Coronary artery (tissue), 2 donors: ENCODE measurements around the gene NEDD4.
"Not testable (repeated sequence)": the region's sequence is repeated elsewhere in the genome, so short reads cannot be mapped to it uniquely, and the experiment has no call there.

Experiments used
- DNase-seq: peaks from one replicate; pipeline ENCODE4 v3.0.0-alpha.2; 2017; ENCODE audit warnings: low spot score
- H3K27ac ChIP-seq, 2 donors: fragments of 200-600 bp; sonication (generic); one replicate each; pipeline ENCODE4 v1.5.1; 2016 to 2019
- H3K4me3 ChIP-seq: fragments of 200-600 bp; sonication (generic); 2 replicates; pipeline ENCODE4 v1.5.1; 2016; ENCODE audit warnings: mild to moderate bottlenecking, moderate library complexity
- CTCF ChIP-seq: fragments of 200-600 bp; sonication (generic); IDR thresholded peaks from one replicate; pipeline ENCODE4 v1.5.1; 2019; ENCODE audit warnings: antibody characterized with exemption

The NEDD4 gene

GRCh38 chr15:56036546-56037067 is 43.2 kb upstream of the NEDD4 start:
- no peak overlapping the region for H3K4me3 ChIP-seq
- no peak for TF ChIP-seq CTCF
- no peak for DNase-seq
- no peak overlapping the region for H3K27ac ChIP-seq

GRCh38 chr15:56035166-56035565 is 41.8 kb upstream of the NEDD4 start:
- DNase-seq: no peak
- Histone ChIP-seq H3K4me3 (no peak overlapping the region), H3K27ac (no peak overlapping the region)
- no peak for TF ChIP-seq CTCF

GRCh38 chr15:56034514-56034913 is 41.1 kb upstream of the NEDD4 start:
- Histone ChIP-seq H3K4me3 (no peak overlapping the region), H3K27ac (no peak overlapping the region)
- TF ChIP-seq CTCF: no peak
- no peak for DNase-seq

- Histone ChIP-seq H3K4me3 (no peak overlapping the region), H3K27ac (no peak overlapping the region)
- DNase-seq: no peak
- TF ChIP-seq CTCF: no peak
Observed at GRCh38 chr15:56032373-56032772, 39.0 kb upstream of the NEDD4 start.

GRCh38 chr15:56031836-56032235 is 38.4 kb upstream of the NEDD4 start:
- TF ChIP-seq CTCF: no peak
- Histone ChIP-seq H3K4me3 (no peak overlapping the region), H3K27ac (no peak overlapping the region)
- no peak for DNase-seq

GRCh38 chr15:56031402-56031801 is 38.0 kb upstream of the NEDD4 start:
- H3K27ac ChIP-seq: no peak overlapping the region
- no peak overlapping the region for H3K4me3 ChIP-seq
- no peak for DNase-seq
- no peak for TF ChIP-seq CTCF

GRCh38 chr15:56028430-56028829 is 35.0 kb upstream of the NEDD4 start:
- H3K4me3 ChIP-seq: no peak overlapping the region
- H3K27ac ChIP-seq: no peak overlapping the region
- no peak for DNase-seq
- TF ChIP-seq CTCF: no peak

GRCh38 chr15:56023160-56023559 is 29.7 kb upstream of the NEDD4 start:
- H3K27ac ChIP-seq, DNase-seq, H3K4me3 ChIP-seq: not testable (repeated sequence)
